Measurements from ENCODE around the gene C6orf52.
A peak's percentile ranks its signal among the peaks of the same experiment; 100 is the strongest.
"Not testable (repeated sequence)": the region's sequence is repeated elsewhere in the genome, so short reads cannot be mapped to it uniquely, and the experiment has no call there.

Gene C6orf52

DNA sequence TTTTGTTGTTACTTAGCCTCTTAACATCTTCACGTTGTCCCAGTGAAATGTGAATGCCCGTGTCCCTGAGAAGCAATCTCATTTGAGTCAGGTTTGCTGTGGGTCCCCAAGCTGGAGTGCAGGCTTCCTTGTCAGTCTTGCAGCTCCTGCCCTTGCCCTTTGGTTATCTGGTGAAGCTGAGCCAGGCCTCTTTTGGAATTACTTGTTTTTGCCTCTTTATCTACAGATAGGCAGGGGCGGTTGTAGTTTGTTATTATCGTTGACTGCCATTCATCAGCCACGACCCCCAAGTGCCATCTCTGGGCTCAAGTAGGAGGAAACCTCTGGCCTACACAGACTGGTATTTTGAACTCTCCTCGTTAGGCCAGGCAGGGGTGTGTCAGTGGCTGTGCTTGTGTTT is 30.6 kb upstream of the C6orf52 start:
- H3K4me1 ChIP-seq = peaks cover 51% of the 10 kb centered on the region
- peaks cover 39% of the 10 kb centered on the region for H3K36me3 ChIP-seq
- no peak for TF ChIP-seq Cebpa-rat (IDR thresholded peaks at IDR 0.05)
- H3K9ac ChIP-seq = no peak overlapping the region
- H3K4me3 ChIP-seq = no peak overlapping the region
- H3K27ac ChIP-seq = no peak overlapping the region
- no peaks in the 10 kb centered on the region for H3K27me3 ChIP-seq
- H4K20me1 ChIP-seq = no peaks in the 10 kb centered on the region
- H3K4me2 ChIP-seq = peak overlapping the region; percentile 90; the same call in 1 of the 2 replicates
- H3K9me3 ChIP-seq = 0 out of 2 replicates have a peak, but pooled peaks cover 6% of the 10 kb centered on the region

DNA sequence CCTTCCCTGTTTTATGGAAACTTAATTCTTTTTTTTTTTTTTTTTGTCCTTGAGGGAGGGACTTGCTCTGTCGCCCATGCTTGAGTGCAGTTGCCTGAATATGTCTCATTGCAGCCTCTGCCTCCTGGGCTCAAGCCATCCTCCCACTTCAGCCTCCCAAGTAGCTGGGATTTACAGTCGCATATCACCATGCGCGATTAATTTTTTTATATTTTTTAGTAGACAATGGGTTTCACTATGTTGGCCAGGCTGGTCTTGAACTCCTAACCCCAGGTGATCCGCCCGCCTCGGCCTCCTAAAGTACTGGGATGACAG is 29.1 kb upstream of the C6orf52 start:
- Histone ChIP-seq H4K20me1 (no peaks in the 10 kb centered on the region), H3K27me3 (no peaks in the 10 kb centered on the region), H3K4me3 (peak overlapping the region; percentile 77), H3K9me3 (peaks cover 19% of the 10 kb centered on the region), H3K27ac (peak overlapping the region; percentile 79), H3K36me3 (peaks cover 24% of the 10 kb centered on the region; the same call in 1 of the 2 replicates), H3K4me2 (peak overlapping the region; percentile 90), H3K4me1 (peaks cover 55% of the 10 kb centered on the region), H3K9ac (peak overlapping the region; percentile 85)
- no peak for TF ChIP-seq Cebpa-rat (IDR thresholded peaks at IDR 0.05)

GRCh38 chr6:10722820-10723566 is 28.6 kb upstream of the C6orf52 start, which contains the start of gene TMEM14C:
TMEM14C (plus strand) TSS chr6:10723070; CDS start chr6:10724614, 1,544 bp downstream.
- Histone ChIP-seq H3K27ac (peak within 1 kb of the TSS; percentile 79), H3K9ac (peak within 1 kb of the TSS; percentile 85), H3K4me1 (peaks cover 50% of the 10 kb centered on the region), H3K36me3 (peaks cover 20% of the 10 kb centered on the region; the same call in 1 of the 2 replicates), H3K4me3 (peak within 1 kb of the TSS; percentile 77), H3K4me2 (peak within 1 kb of the TSS; percentile 90), H3K9me3 (peaks cover 25% of the 10 kb centered on the region), H3K27me3 (no peaks in the 10 kb centered on the region), H4K20me1 (no peaks in the 10 kb centered on the region)
- TF ChIP-seq Cebpa-rat (IDR thresholded peaks at IDR 0.05) = no peak

DNA sequence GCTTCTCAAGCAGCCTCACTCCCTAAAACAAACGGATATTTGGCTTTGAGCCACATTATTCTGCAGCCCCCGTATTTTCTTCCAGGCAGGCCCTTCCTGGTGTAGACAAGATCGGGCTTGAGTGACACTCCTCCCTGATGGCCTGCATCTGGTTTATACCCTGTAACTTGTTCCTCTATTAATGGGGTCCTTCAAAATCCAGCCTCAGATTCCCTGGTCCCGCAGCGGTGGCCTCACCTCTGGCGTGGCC is 28.1 kb upstream of the C6orf52 start:
- Histone ChIP-seq H3K9me3 (peaks cover 30% of the 10 kb centered on the region), H3K4me1 (peaks cover 45% of the 10 kb centered on the region), H3K9ac (peak overlapping the region; percentile 85), H3K4me3 (peak overlapping the region; percentile 77), H4K20me1 (no peaks in the 10 kb centered on the region), H3K27me3 (no peaks in the 10 kb centered on the region), H3K36me3 (peaks cover 20% of the 10 kb centered on the region; the same call in 1 of the 2 replicates), H3K4me2 (peak overlapping the region; percentile 90), H3K27ac (peak overlapping the region; percentile 79)
- TF ChIP-seq Cebpa-rat (IDR thresholded peaks at IDR 0.05) = no peak

GRCh38 chr6:10721850-10722569 is 27.6 kb upstream of the C6orf52 start:
- peak overlapping the region; percentile 90 for H3K4me2 ChIP-seq
- peaks cover 20% of the 10 kb centered on the region; the same call in 1 of the 2 replicates for H3K36me3 ChIP-seq
- TF ChIP-seq Cebpa-rat (IDR thresholded peaks at IDR 0.05) = no peak
- peak overlapping the region; percentile 79; the same call in 1 of the 2 replicates for H3K27ac ChIP-seq
- H3K4me1 ChIP-seq = peaks cover 45% of the 10 kb centered on the region
- peak overlapping the region; percentile 77 for H3K4me3 ChIP-seq
- H3K9ac ChIP-seq = peak overlapping the region; percentile 85
- peaks cover 30% of the 10 kb centered on the region for H3K9me3 ChIP-seq
- H3K27me3 ChIP-seq = no peaks in the 10 kb centered on the region
- H4K20me1 ChIP-seq = no peaks in the 10 kb centered on the region

GRCh38 chr6:10720960-10721849 is 26.8 kb upstream of the C6orf52 start:
- Histone ChIP-seq H3K4me2 (peak overlapping the region; percentile 91), H3K27ac (peak overlapping the region; percentile 81), H3K4me1 (peaks cover 45% of the 10 kb centered on the region), H3K9ac (peak overlapping the region; percentile 79), H3K9me3 (peaks cover 30% of the 10 kb centered on the region), H3K4me3 (peak overlapping the region; percentile 74), H3K36me3 (peaks cover 15% of the 10 kb centered on the region; the same call in 1 of the 2 replicates)
- not testable (repeated sequence) for H4K20me1 ChIP-seq, H3K27me3 ChIP-seq

GRCh38 chr6:10720265-10720959 is 26.0 kb upstream of the C6orf52 start:
- TF ChIP-seq Cebpa-rat (IDR thresholded peaks at IDR 0.05) = no peak
- Histone ChIP-seq H4K20me1 (no peaks in the 10 kb centered on the region), H3K27me3 (no peaks in the 10 kb centered on the region), H3K36me3 (peaks cover 7% of the 10 kb centered on the region; the same call in 1 of the 2 replicates), H3K9me3 (peaks cover 30% of the 10 kb centered on the region), H3K4me2 (peak overlapping the region; percentile 91), H3K9ac (peak overlapping the region; percentile 79), H3K4me1 (peaks cover 45% of the 10 kb centered on the region), H3K27ac (peak overlapping the region; percentile 81), H3K4me3 (peak overlapping the region; percentile 74)

GRCh38 chr6:10719964-10720264 is 25.5 kb upstream of the C6orf52 start:
- Histone ChIP-seq H3K4me1 (peaks cover 44% of the 10 kb centered on the region), H3K36me3 (peaks cover 2% of the 10 kb centered on the region; the same call in 1 of the 2 replicates), H3K4me3 (peak overlapping the region; percentile 74), H3K9me3 (peaks cover 30% of the 10 kb centered on the region), H3K9ac (peak overlapping the region; percentile 79), H3K4me2 (peak overlapping the region; percentile 91), H4K20me1 (no peaks in the 10 kb centered on the region), H3K27ac (peak overlapping the region; percentile 81), H3K27me3 (no peaks in the 10 kb centered on the region)
- TF ChIP-seq Cebpa-rat (IDR thresholded peaks at IDR 0.05) = no peak

GRCh38 chr6:10719296-10719963 is 25.0 kb upstream of the C6orf52 start:
- no peaks in the 10 kb centered on the region for H3K36me3 ChIP-seq
- H3K4me1 ChIP-seq = peaks cover 39% of the 10 kb centered on the region
- H3K9me3 ChIP-seq = peaks cover 30% of the 10 kb centered on the region
- no peaks in the 10 kb centered on the region for H3K27me3 ChIP-seq
- peak overlapping the region; percentile 81; the same call in 1 of the 2 replicates for H3K27ac ChIP-seq
- peak overlapping the region; percentile 91 for H3K4me2 ChIP-seq
- no peaks in the 10 kb centered on the region for H4K20me1 ChIP-seq
- no peak for TF ChIP-seq Cebpa-rat (IDR thresholded peaks at IDR 0.05)
- H3K4me3 ChIP-seq = peak overlapping the region; percentile 74
- no peak overlapping the region; the same call in 1 of the 2 replicates for H3K9ac ChIP-seq

All from BLaER1 (cell line).